ENCODE results near the gene MAP2. TPM values are rescaled to one million over a fixed set of nuclear protein-coding genes. Genes with fewer than 3 reads are reported as not detected.

MAP2 gene
- total and polyA plus RNA-seq, 2 of the 8 experiments (the other 6 are each of a cell fraction or from before 2014, with no cell fraction given): 5.9 to 9.4 TPM

DNA sequence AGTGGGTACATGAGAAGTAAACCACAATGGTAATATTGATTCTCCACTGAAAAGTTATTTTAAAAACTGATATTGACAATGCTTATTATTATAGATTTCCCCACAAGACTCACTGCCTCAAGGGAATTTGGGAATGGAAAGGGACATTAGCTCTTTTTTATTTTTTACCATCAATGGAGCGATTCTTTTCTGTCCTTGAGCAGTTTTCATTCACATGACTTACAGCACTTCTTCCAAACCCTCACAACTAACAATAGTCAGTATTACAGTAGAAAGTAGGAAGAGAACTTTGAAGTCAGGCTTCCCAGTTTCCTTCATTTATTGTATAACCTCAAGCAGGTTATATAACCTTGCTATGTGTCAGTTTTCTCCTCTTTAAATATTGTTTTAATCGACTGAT is 343.5 kb downstream of the MAP2 start (continued):
- TF ChIP-seq TAF7 (optimal IDR thresholded peaks at IDR 0.05; ENCODE audit: borderline replicate concordance, low read depth, low read length): no peak
- TF ChIP-seq ASH2L (IDR thresholded peaks at IDR 0.05; ENCODE audit: low read length): no peak
- no peak for TF ChIP-seq TCF12 (IDR thresholded peaks at IDR 0.05; ENCODE audit: low read depth, low read length)
- no peak for TF ChIP-seq RNF2 (IDR thresholded peaks at IDR 0.05; ENCODE audit: borderline replicate concordance, low read depth, low read length, missing control alignments, poor library complexity, severe bottlenecking)
- no peak for TF ChIP-seq SIN3A (conservative IDR thresholded peaks at IDR 0.05 in 1 of 2, IDR thresholded peaks at IDR 0.05 in 1 of 2; ENCODE audit: low read depth in 1 of 2, low read length in 2 of 2)
- TF ChIP-seq JUND (IDR thresholded peaks at IDR 0.05; ENCODE audit: low read length): no peak

Measured in H1 (cell line).